MM.1S (cell line): Measurements from ENCODE around the gene FRAS1.

Source experiments
- CTCF ChIP-seq: fragments of 300-600 bp; sonication (generic); IDR thresholded peaks from 2 replicates; pipeline ENCODE4 v1.5.1; 2016; ENCODE audit warnings: antibody characterized with exemption, low read length, mixed read lengths
- EZH2 ChIP-seq: fragments of 300-600 bp; sonication (generic); optimal IDR thresholded peaks from 2 replicates; pipeline ENCODE3; 2017; ENCODE audit warnings: low read depth, mild to moderate bottlenecking, antibody characterized with exemption, low read length, mixed read lengths

- TF ChIP-seq CTCF, result no peak
- TF ChIP-seq EZH2, result no peak
Observed at GRCh38 chr4:78585633-78586032, 528.5 kb downstream of the FRAS1 start.
